ENCODE measurements around the gene DBF4B.

Gene DBF4B

GRCh38 chr17:44757045-44757917 lies 48.8 kb downstream of the DBF4B start:
- in situ Hi-C loops (cut with MboI; ENCODE audit: low sequenced_read_pairs, unreplicated experiment), result no loop called here
- no peak for DNase-seq (ENCODE audit: low spot score)
- TF ChIP-seq CTCF (IDR thresholded peaks at IDR 0.05; ENCODE audit: borderline replicate concordance, control extremely low read depth, extremely low read depth, insufficient read depth, missing control alignments), result no peak

GRCh38 chr17:44757918-44758413 lies 49.5 kb downstream of the DBF4B start:
- TF ChIP-seq CTCF (IDR thresholded peaks at IDR 0.05; ENCODE audit: borderline replicate concordance, control extremely low read depth, extremely low read depth, insufficient read depth, missing control alignments), result no peak
- DNase-seq (ENCODE audit: low spot score), result no peak
- in situ Hi-C loops (cut with MboI; ENCODE audit: low sequenced_read_pairs, unreplicated experiment), result no loop called here

- peak; percentile 67 for DNase-seq (ENCODE audit: low spot score)
- TF ChIP-seq CTCF (IDR thresholded peaks at IDR 0.05; ENCODE audit: borderline replicate concordance, control extremely low read depth, extremely low read depth, insufficient read depth, missing control alignments), result no peak
- in situ Hi-C loops (cut with MboI; ENCODE audit: low sequenced_read_pairs, unreplicated experiment), result no loop called here
Measured at GRCh38 chr17:44758414-44759085, 50.1 kb downstream of the DBF4B start, which contains the start of gene ADAM11. Gene ADAM11 (plus strand): TSS chr17:44758988. CDS start chr17:44759200, 212 bp downstream.

- DNase-seq (ENCODE audit: low spot score), result no peak
- no peak for TF ChIP-seq CTCF (IDR thresholded peaks at IDR 0.05; ENCODE audit: borderline replicate concordance, control extremely low read depth, extremely low read depth, insufficient read depth, missing control alignments)
- in situ Hi-C loops (cut with MboI; ENCODE audit: low sequenced_read_pairs, unreplicated experiment), result no loop called here
Measured at GRCh38 chr17:44759086-44759915, 50.8 kb downstream of the DBF4B start.

GRCh38 chr17:44759916-44760243 lies 51.4 kb downstream of the DBF4B start:
- no peak for DNase-seq (ENCODE audit: low spot score)
- TF ChIP-seq CTCF (IDR thresholded peaks at IDR 0.05; ENCODE audit: borderline replicate concordance, control extremely low read depth, extremely low read depth, insufficient read depth, missing control alignments), result no peak
- in situ Hi-C loops (cut with MboI; ENCODE audit: low sequenced_read_pairs, unreplicated experiment), result no loop called here
